IMR-90 (cell line): ENCODE data around the gene NTMT2.

Experiments used
- POLR2A ChIP-seq: IDR thresholded peaks from 2 replicates; pipeline ENCODE4 v1.6.1; 2012; ENCODE audit warnings: mild to moderate bottlenecking, low read depth, low read length
- TF ChIP-seq, protein P1 (sequence below): conservative IDR thresholded peaks from 2 replicates; pipeline ENCODE4 v1.5.1; 2012; ENCODE audit warnings: mild to moderate bottlenecking, low read depth, low read length, improper control_type of control experiment

DNA sequence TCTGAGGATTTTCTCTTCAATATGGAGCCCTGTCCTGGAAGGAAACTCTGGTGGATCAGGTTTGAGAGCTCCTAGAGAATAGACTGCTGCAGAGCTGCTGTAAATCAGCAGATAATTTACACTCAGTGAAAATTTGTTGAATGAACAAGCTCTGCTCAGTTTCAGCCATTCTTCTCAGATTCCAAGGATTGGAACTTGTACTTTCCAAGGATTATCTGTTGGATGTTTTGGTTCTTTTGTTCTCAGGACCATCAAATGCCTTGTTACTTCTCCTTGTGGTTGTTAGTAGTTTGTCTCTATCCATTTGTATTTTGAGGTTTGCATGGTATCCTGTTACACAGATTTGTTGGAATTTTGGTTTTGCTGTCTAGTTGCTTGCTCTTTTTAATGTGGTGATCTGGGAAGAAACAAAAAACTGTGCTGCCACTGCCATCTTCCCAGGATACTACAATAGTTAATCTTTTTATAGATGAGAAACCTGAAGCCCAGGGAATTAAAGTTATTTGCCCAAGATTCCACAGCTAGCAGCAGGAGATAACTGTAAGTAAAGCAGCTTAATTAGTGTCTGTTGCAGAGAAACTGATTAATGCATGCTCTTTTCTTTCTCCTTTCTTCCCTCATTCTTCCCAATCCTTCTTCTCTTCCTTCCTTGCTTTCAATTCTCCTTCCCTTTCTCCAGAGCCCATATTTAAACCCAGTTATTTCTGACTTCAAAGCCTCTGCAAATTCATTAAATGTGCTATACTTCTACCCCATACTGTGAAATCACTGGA, 49.6 kb upstream of the NTMT2 start:
- TF ChIP-seq, protein P1, sequence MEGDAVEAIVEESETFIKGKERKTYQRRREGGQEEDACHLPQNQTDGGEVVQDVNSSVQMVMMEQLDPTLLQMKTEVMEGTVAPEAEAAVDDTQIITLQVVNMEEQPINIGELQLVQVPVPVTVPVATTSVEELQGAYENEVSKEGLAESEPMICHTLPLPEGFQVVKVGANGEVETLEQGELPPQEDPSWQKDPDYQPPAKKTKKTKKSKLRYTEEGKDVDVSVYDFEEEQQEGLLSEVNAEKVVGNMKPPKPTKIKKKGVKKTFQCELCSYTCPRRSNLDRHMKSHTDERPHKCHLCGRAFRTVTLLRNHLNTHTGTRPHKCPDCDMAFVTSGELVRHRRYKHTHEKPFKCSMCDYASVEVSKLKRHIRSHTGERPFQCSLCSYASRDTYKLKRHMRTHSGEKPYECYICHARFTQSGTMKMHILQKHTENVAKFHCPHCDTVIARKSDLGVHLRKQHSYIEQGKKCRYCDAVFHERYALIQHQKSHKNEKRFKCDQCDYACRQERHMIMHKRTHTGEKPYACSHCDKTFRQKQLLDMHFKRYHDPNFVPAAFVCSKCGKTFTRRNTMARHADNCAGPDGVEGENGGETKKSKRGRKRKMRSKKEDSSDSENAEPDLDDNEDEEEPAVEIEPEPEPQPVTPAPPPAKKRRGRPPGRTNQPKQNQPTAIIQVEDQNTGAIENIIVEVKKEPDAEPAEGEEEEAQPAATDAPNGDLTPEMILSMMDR: no peak
- no peak for TF ChIP-seq POLR2A
